ENCODE measurements around the gene USP6NL. TPM values are rescaled to one million over a fixed set of nuclear protein-coding genes. Genes with fewer than 3 reads are reported as not detected.

Gene USP6NL
- total and polyA plus RNA-seq, 10 of the 15 experiments (the other 5 are each of a cell fraction or from before 2014, with no cell fraction given) = 4.0 to 27.7 (median 18.2) TPM

- TF ChIP-seq RELB (IDR thresholded peaks at IDR 0.05; ENCODE audit: low read depth) (no peak), ZBTB11 (CRISPR knock-in tag; IDR thresholded peaks at IDR 0.05) (no peak), USF2 (IDR thresholded peaks at IDR 0.05; ENCODE audit: borderline replicate concordance, low read depth, low read length) (no peak), POLR2A (IDR thresholded peaks at IDR 0.05; ENCODE audit: low read depth, low read length) (no peak), MYC (IDR thresholded peaks at IDR 0.05; ENCODE audit: insufficient read depth, insufficient read length, insufficient replicate concordance, low read length, severe bottlenecking) (no peak), NFXL1 (IDR thresholded peaks at IDR 0.05; ENCODE audit: borderline replicate concordance) (no peak), CBX5 (IDR thresholded peaks at IDR 0.05; ENCODE audit: low read depth) (no peak), SKIL (IDR thresholded peaks at IDR 0.05; ENCODE audit: low read depth, poor library complexity, severe bottlenecking) (no peak), STAT3 (IDR thresholded peaks at IDR 0.05; ENCODE audit: low read depth, low read length) (no peak), SREBF1 (IDR thresholded peaks at IDR 0.05; ENCODE audit: low read length) (no peak), BMI1 (IDR thresholded peaks at IDR 0.05; ENCODE audit: borderline replicate concordance) (no peak), BRCA1 (IDR thresholded peaks at IDR 0.05; ENCODE audit: low read depth, low read length) (no peak), IKZF2 (IDR thresholded peaks at IDR 0.05) (0 out of 4 replicates have a peak, but pooled peaks of 1 of the 2 experiments have one; percentile 9), EED (IDR thresholded peaks at IDR 0.05; ENCODE audit: low read depth) (no peak), ATF2 (IDR thresholded peaks at IDR 0.05; ENCODE audit: low read length) (no peak; the same call in 1 of the 2 replicates), CREM (IDR thresholded peaks at IDR 0.05; ENCODE audit: low read depth) (no peak)
These were observed 3.1 kb downstream of the USP6NL start (continued) for GRCh38 chr10:11608159-11609013.

Measured in GM12878 (cell line).